Uterus (tissue), 2 donors: ENCODE measurements around the gene ADRA2B.

Experiments
- POLR2A ChIP-seq, 2 donors: fragments of 450-650 bp; IDR thresholded peaks; one replicate each; pipeline ENCODE4 v1.6.1; 2016; ENCODE audit warnings: antibody characterized with exemption in 2 of 2, mild to moderate bottlenecking in 1 of 2, moderate library complexity in 1 of 2
- TF ChIP-seq, protein P1 (sequence below), 4 experiments: fragments of 200-600 bp in 2 of 4; fragments of 450-650 bp in 2 of 4; sonication (generic) in 2 of 4; IDR thresholded peaks; one replicate each; pipeline ENCODE4 v1.5.1; 2016 to 2019; ENCODE audit warnings: antibody characterized with exemption in 4 of 4, mild to moderate bottlenecking in 2 of 4, moderate library complexity in 1 of 4

DNA sequence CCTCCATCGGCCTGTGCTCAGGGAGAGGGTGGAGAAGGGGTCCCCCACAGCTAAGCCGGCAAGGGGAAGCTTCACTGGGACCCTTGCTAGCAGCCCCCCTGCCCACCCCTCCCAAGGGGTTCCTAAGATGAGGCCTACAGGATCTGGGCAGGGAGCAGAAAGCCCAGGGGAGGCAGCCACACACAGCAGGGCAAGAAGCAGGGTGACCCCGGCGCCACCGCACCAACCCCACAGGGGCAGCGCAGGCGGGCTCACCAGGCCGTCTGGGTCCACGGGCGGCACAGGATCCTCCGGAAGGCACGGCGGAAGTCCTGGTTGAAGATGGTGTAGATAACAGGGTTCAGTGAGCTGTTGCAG is 1.8 kb downstream of the ADRA2B start:
- TF ChIP-seq, protein P1, sequence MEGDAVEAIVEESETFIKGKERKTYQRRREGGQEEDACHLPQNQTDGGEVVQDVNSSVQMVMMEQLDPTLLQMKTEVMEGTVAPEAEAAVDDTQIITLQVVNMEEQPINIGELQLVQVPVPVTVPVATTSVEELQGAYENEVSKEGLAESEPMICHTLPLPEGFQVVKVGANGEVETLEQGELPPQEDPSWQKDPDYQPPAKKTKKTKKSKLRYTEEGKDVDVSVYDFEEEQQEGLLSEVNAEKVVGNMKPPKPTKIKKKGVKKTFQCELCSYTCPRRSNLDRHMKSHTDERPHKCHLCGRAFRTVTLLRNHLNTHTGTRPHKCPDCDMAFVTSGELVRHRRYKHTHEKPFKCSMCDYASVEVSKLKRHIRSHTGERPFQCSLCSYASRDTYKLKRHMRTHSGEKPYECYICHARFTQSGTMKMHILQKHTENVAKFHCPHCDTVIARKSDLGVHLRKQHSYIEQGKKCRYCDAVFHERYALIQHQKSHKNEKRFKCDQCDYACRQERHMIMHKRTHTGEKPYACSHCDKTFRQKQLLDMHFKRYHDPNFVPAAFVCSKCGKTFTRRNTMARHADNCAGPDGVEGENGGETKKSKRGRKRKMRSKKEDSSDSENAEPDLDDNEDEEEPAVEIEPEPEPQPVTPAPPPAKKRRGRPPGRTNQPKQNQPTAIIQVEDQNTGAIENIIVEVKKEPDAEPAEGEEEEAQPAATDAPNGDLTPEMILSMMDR (IDR thresholded peaks at IDR 0.05) = no peak
- TF ChIP-seq POLR2A (IDR thresholded peaks at IDR 0.05) = no peak
